ENCODE measurements around the gene BOD1L2.

Gene BOD1L2

GRCh38 chr18:57131782-57132181, 15.1 kb upstream of the BOD1L2 start:
- H3K36me3 ChIP-seq (ENCODE audit: insufficient read depth, low read depth, low read length): no peaks in the 10 kb centered on the region
- H3K4me3 ChIP-seq (ENCODE audit: low read length): no peak overlapping the region
- no peak overlapping the region for H3K27ac ChIP-seq (ENCODE audit: low read length)
- no peaks in the 10 kb centered on the region; the same call in 1 of the 2 replicates for H3K27me3 ChIP-seq (ENCODE audit: insufficient read depth, low read length)
- H3K9ac ChIP-seq (ENCODE audit: low read depth, low read length): no peak overlapping the region
- no peaks in the 10 kb centered on the region for H3K9me3 ChIP-seq (ENCODE audit: insufficient read depth, low read depth, low read length)
- H3K4me1 ChIP-seq (ENCODE audit: insufficient read depth, low read length): no peaks in the 10 kb centered on the region

GRCh38 chr18:57134618-57135135, 12.2 kb upstream of the BOD1L2 start:
- Histone ChIP-seq H3K4me1 (ENCODE audit: insufficient read depth, low read length) (no peaks in the 10 kb centered on the region), H3K9ac (ENCODE audit: low read depth, low read length) (no peak overlapping the region), H3K27ac (ENCODE audit: low read length) (no peak overlapping the region), H3K9me3 (ENCODE audit: insufficient read depth, low read depth, low read length) (no peaks in the 10 kb centered on the region), H3K27me3 (ENCODE audit: insufficient read depth, low read length) (no peaks in the 10 kb centered on the region), H3K4me3 (ENCODE audit: low read length) (no peak overlapping the region), H3K36me3 (ENCODE audit: insufficient read depth, low read depth, low read length) (no peaks in the 10 kb centered on the region)

GRCh38 chr18:57135699-57136098, 11.2 kb upstream of the BOD1L2 start:
- H3K27ac ChIP-seq (ENCODE audit: low read length): no peak overlapping the region
- H3K9me3 ChIP-seq (ENCODE audit: insufficient read depth, low read depth, low read length): no peaks in the 10 kb centered on the region
- no peaks in the 10 kb centered on the region for H3K4me1 ChIP-seq (ENCODE audit: insufficient read depth, low read length)
- no peaks in the 10 kb centered on the region for H3K27me3 ChIP-seq (ENCODE audit: insufficient read depth, low read length)
- H3K36me3 ChIP-seq (ENCODE audit: insufficient read depth, low read depth, low read length): no peaks in the 10 kb centered on the region
- H3K9ac ChIP-seq (ENCODE audit: low read depth, low read length): no peak overlapping the region
- no peak overlapping the region for H3K4me3 ChIP-seq (ENCODE audit: low read length)

- Histone ChIP-seq H3K4me1 (ENCODE audit: insufficient read depth, low read length) (no peaks in the 10 kb centered on the region), H3K9me3 (ENCODE audit: insufficient read depth, low read depth, low read length) (no peaks in the 10 kb centered on the region), H3K4me3 (ENCODE audit: low read length) (no peak overlapping the region), H3K27ac (ENCODE audit: low read length) (no peak overlapping the region), H3K36me3 (ENCODE audit: insufficient read depth, low read depth, low read length) (no peaks in the 10 kb centered on the region), H3K27me3 (ENCODE audit: insufficient read depth, low read length) (no peaks in the 10 kb centered on the region), H3K9ac (ENCODE audit: low read depth, low read length) (no peak overlapping the region)
Measured at GRCh38 chr18:57137847-57138246, 9.0 kb upstream of the BOD1L2 start.

- Histone ChIP-seq H3K4me3 (ENCODE audit: low read length) (no peak overlapping the region), H3K27ac (ENCODE audit: low read length) (no peak overlapping the region), H3K27me3 (ENCODE audit: insufficient read depth, low read length) (no peaks in the 10 kb centered on the region), H3K9ac (ENCODE audit: low read depth, low read length) (no peak overlapping the region), H3K4me1 (ENCODE audit: insufficient read depth, low read length) (no peaks in the 10 kb centered on the region), H3K36me3 (ENCODE audit: insufficient read depth, low read depth, low read length) (no peaks in the 10 kb centered on the region), H3K9me3 (ENCODE audit: insufficient read depth, low read depth, low read length) (no peaks in the 10 kb centered on the region)
Measured at GRCh38 chr18:57141208-57142129, 5.4 kb upstream of the BOD1L2 start.

GRCh38 chr18:57142324-57142723, 4.6 kb upstream of the BOD1L2 start:
- Histone ChIP-seq H3K27ac (ENCODE audit: low read length) (no peak overlapping the region), H3K4me1 (ENCODE audit: insufficient read depth, low read length) (no peaks in the 10 kb centered on the region), H3K9me3 (ENCODE audit: insufficient read depth, low read depth, low read length) (no peaks in the 10 kb centered on the region), H3K4me3 (ENCODE audit: low read length) (no peak overlapping the region), H3K27me3 (ENCODE audit: insufficient read depth, low read length) (no peaks in the 10 kb centered on the region), H3K36me3 (ENCODE audit: insufficient read depth, low read depth, low read length) (no peaks in the 10 kb centered on the region), H3K9ac (ENCODE audit: low read depth, low read length) (no peak overlapping the region)

GRCh38 chr18:57143265-57143664, 3.6 kb upstream of the BOD1L2 start:
- Histone ChIP-seq H3K9me3 (ENCODE audit: insufficient read depth, low read depth, low read length) (no peaks in the 10 kb centered on the region), H3K4me1 (ENCODE audit: insufficient read depth, low read length) (no peaks in the 10 kb centered on the region), H3K9ac (ENCODE audit: low read depth, low read length) (no peak overlapping the region), H3K27ac (ENCODE audit: low read length) (no peak overlapping the region), H3K27me3 (ENCODE audit: insufficient read depth, low read length) (no peaks in the 10 kb centered on the region), H3K36me3 (ENCODE audit: insufficient read depth, low read depth, low read length) (no peaks in the 10 kb centered on the region), H3K4me3 (ENCODE audit: low read length) (no peak overlapping the region)

- no peak overlapping the region for H3K9ac ChIP-seq (ENCODE audit: low read depth, low read length)
- no peaks in the 10 kb centered on the region for H3K36me3 ChIP-seq (ENCODE audit: insufficient read depth, low read depth, low read length)
- H3K9me3 ChIP-seq (ENCODE audit: insufficient read depth, low read depth, low read length): no peaks in the 10 kb centered on the region
- no peaks in the 10 kb centered on the region for H3K27me3 ChIP-seq (ENCODE audit: insufficient read depth, low read length)
- H3K4me1 ChIP-seq (ENCODE audit: insufficient read depth, low read length): peaks cover 15% of the 10 kb centered on the region; the same call in 1 of the 2 replicates
- H3K4me3 ChIP-seq (ENCODE audit: low read length): no peak overlapping the region
- no peak overlapping the region for H3K27ac ChIP-seq (ENCODE audit: low read length)
Measured at GRCh38 chr18:57148263-57148662, 1.4 kb downstream of the BOD1L2 start.

- no peak overlapping the region for H3K9ac ChIP-seq (ENCODE audit: low read depth, low read length)
- H3K4me1 ChIP-seq (ENCODE audit: insufficient read depth, low read length): peaks cover 15% of the 10 kb centered on the region; the same call in 1 of the 2 replicates
- no peaks in the 10 kb centered on the region for H3K27me3 ChIP-seq (ENCODE audit: insufficient read depth, low read length)
- no peak overlapping the region for H3K27ac ChIP-seq (ENCODE audit: low read length)
- H3K9me3 ChIP-seq (ENCODE audit: insufficient read depth, low read depth, low read length): no peaks in the 10 kb centered on the region
- no peak overlapping the region for H3K4me3 ChIP-seq (ENCODE audit: low read length)
- H3K36me3 ChIP-seq (ENCODE audit: insufficient read depth, low read depth, low read length): no peaks in the 10 kb centered on the region
Measured at GRCh38 chr18:57149051-57149450, 2.2 kb downstream of the BOD1L2 start.

- Histone ChIP-seq H3K27ac (ENCODE audit: low read length) (no peak overlapping the region), H3K9ac (ENCODE audit: low read depth, low read length) (no peak overlapping the region), H3K36me3 (ENCODE audit: insufficient read depth, low read depth, low read length) (no peaks in the 10 kb centered on the region), H3K9me3 (ENCODE audit: insufficient read depth, low read depth, low read length) (no peaks in the 10 kb centered on the region), H3K4me1 (ENCODE audit: insufficient read depth, low read length) (peaks cover 15% of the 10 kb centered on the region; the same call in 1 of the 2 replicates), H3K4me3 (ENCODE audit: low read length) (no peak overlapping the region), H3K27me3 (ENCODE audit: insufficient read depth, low read length) (no peaks in the 10 kb centered on the region)
Measured at GRCh38 chr18:57149531-57149930, 2.6 kb downstream of the BOD1L2 start.

- Histone ChIP-seq H3K4me1 (ENCODE audit: insufficient read depth, low read length) (peaks cover 15% of the 10 kb centered on the region; the same call in 1 of the 2 replicates), H3K4me3 (ENCODE audit: low read length) (no peak overlapping the region), H3K36me3 (ENCODE audit: insufficient read depth, low read depth, low read length) (no peaks in the 10 kb centered on the region), H3K27ac (ENCODE audit: low read length) (no peak overlapping the region), H3K27me3 (ENCODE audit: insufficient read depth, low read length) (no peaks in the 10 kb centered on the region), H3K9ac (ENCODE audit: low read depth, low read length) (no peak overlapping the region), H3K9me3 (ENCODE audit: insufficient read depth, low read depth, low read length) (no peaks in the 10 kb centered on the region)
Measured at GRCh38 chr18:57150081-57150480, 3.2 kb downstream of the BOD1L2 start.

GRCh38 chr18:57150828-57151227, 3.9 kb downstream of the BOD1L2 start:
- Histone ChIP-seq H3K27me3 (ENCODE audit: insufficient read depth, low read length) (no peaks in the 10 kb centered on the region), H3K4me1 (ENCODE audit: insufficient read depth, low read length) (peaks cover 15% of the 10 kb centered on the region; the same call in 1 of the 2 replicates), H3K36me3 (ENCODE audit: insufficient read depth, low read depth, low read length) (no peaks in the 10 kb centered on the region), H3K27ac (ENCODE audit: low read length) (no peak overlapping the region), H3K4me3 (ENCODE audit: low read length) (no peak overlapping the region), H3K9me3 (ENCODE audit: insufficient read depth, low read depth, low read length) (no peaks in the 10 kb centered on the region), H3K9ac (ENCODE audit: low read depth, low read length) (no peak overlapping the region)
